H1 (cell line): Measurements from ENCODE around the gene RRAGB. TPM values are rescaled to one million over a fixed set of nuclear protein-coding genes. Genes with fewer than 3 reads are reported as not detected.

Source experiments
- CTCF ChIA-PET: fragments of 300-600 bp; sonication (Branson Sonifier 250); formaldehyde crosslinking; loops from one replicate; lab custom pipeline; 2021; ENCODE audit not compliant: partially characterized antibody; lab: Charles Lee
- POLR2A ChIA-PET: fragments of 300-600 bp; sonication (Branson Sonifier 250); formaldehyde crosslinking; loops from one replicate; lab custom pipeline; 2021; ENCODE audit warnings: inconsistent platforms; ENCODE audit not compliant: partially characterized antibody; lab: Charles Lee
- DNase-seq, 2 experiments: peaks; one replicate each; pipeline versions ENCODE4 v3.0.0 to v3.0.0-alpha.2; 2010 to 2022; ENCODE audit warnings: low spot score in 2 of 2, low read depth in 1 of 2, mixed read lengths in 1 of 2
- FAIRE-seq: peaks from 2 replicates; lab custom pipeline; 2011; peaks lifted over from hg19 to GRCh38; lab: Jason Lieb, UNC
- H2AFZ ChIP-seq: 2 replicates; pipeline ENCODE4 v1.8.1; 2012; ENCODE audit warnings: low read length, inconsistent platforms
- H2AK5ac ChIP-seq: 2 replicates; pipeline ENCODE4 v1.6.1; 2013; ENCODE audit warnings: low read depth, low read length
- H2BK120ac ChIP-seq: replicated peaks from 2 replicates; pipeline ENCODE3; 2013; ENCODE audit warnings: low read depth, low read length, inconsistent platforms
- H2BK12ac ChIP-seq: 2 replicates; pipeline ENCODE4 v1.6.1; 2013; ENCODE audit warnings: low read depth, low read length
- H2BK15ac ChIP-seq: 2 replicates; pipeline ENCODE4 v1.6.1; 2013; ENCODE audit warnings: low read length
- H2BK20ac ChIP-seq: 2 replicates; pipeline ENCODE4 v1.6.1; 2013; ENCODE audit warnings: low read length
- H2BK5ac ChIP-seq: 2 replicates; pipeline ENCODE4 v1.6.1; 2013; ENCODE audit warnings: low read depth, low read length
- H3K14ac ChIP-seq: 2 replicates; pipeline ENCODE4 v1.6.1; 2013; ENCODE audit warnings: inconsistent platforms; ENCODE audit not compliant: insufficient read length
- H3K18ac ChIP-seq: 2 replicates; pipeline ENCODE4 v1.6.1; 2013; ENCODE audit warnings: low read length; ENCODE audit errors: extremely low read depth
- H3K23ac ChIP-seq: 2 replicates; pipeline ENCODE4 v1.6.1; 2013; ENCODE audit warnings: inconsistent platforms; ENCODE audit not compliant: insufficient read length
- H3K23me2 ChIP-seq: 2 replicates; pipeline ENCODE4 v1.6.1; 2013; ENCODE audit warnings: low read depth, low read length
- H3K27ac ChIP-seq: 2 replicates; pipeline ENCODE4 v1.6.1; 2011; ENCODE audit warnings: low read depth, low read length, inconsistent platforms
- H3K27me3 ChIP-seq, 4 experiments: replicated peaks in 1 of 4; 1 replicate in 1 of 4; 2 replicates in 3 of 4; pipeline versions ENCODE4 v1.6.1 to v1.8.1; 2011 to 2013; ENCODE audit warnings: low read length in 3 of 4, mild to moderate bottlenecking in 3 of 4, inconsistent platforms in 2 of 4, mixed read lengths in 2 of 4, moderate library complexity in 1 of 4; ENCODE audit not compliant: control insufficient read depth in 3 of 4, insufficient read depth in 3 of 4; ENCODE audit errors: extremely low read depth in 1 of 4
- H3K36me3 ChIP-seq, 4 experiments: 2 replicates each; pipeline versions ENCODE4 v1.6.1 to v1.8.1; 2011 to 2013; ENCODE audit warnings: mild to moderate bottlenecking in 4 of 4, low read length in 3 of 4, moderate library complexity in 2 of 4, control low read depth in 1 of 4, inconsistent platforms in 1 of 4; ENCODE audit not compliant: insufficient read depth in 4 of 4, control insufficient read depth in 2 of 4
- H3K4ac ChIP-seq: replicated peaks from 2 replicates; pipeline ENCODE3; 2013; ENCODE audit warnings: low read length, low read depth, mixed read lengths, inconsistent platforms; ENCODE audit not compliant: insufficient read length
- H3K4me1 ChIP-seq, 4 experiments: replicated peaks in 1 of 4; 1 replicate in 1 of 4; 2 replicates in 3 of 4; pipeline versions ENCODE4 v1.6.1 to v1.8.1; 2011 to 2013; ENCODE audit warnings: low read length in 3 of 4, inconsistent platforms in 2 of 4, mixed read lengths in 1 of 4; ENCODE audit not compliant: insufficient read depth in 4 of 4, control insufficient read depth in 3 of 4
- H3K4me2 ChIP-seq, 2 experiments: 2 replicates each; pipeline versions ENCODE4 v1.6.1 to v1.8.1; 2011 to 2013; ENCODE audit warnings: low read depth in 2 of 2, low read length in 2 of 2, control low read depth in 1 of 2, inconsistent platforms in 1 of 2, mild to moderate bottlenecking in 1 of 2; ENCODE audit not compliant: insufficient read depth in 1 of 2
- H3K4me3 ChIP-seq, 4 experiments: fragments of 200-600, 300-600 bp in 1 of 4; sonication (generic), shearing (Covaris generic), sonication (Bioruptor Twin) in 1 of 4; 2 replicates each; pipeline versions ENCODE4 v1.5.1 to v1.8.1; 2011 to 2016; ENCODE audit warnings: low read length in 4 of 4, low read depth in 3 of 4, control low read depth in 2 of 4, inconsistent platforms in 2 of 4, mild to moderate bottlenecking in 2 of 4, mixed read lengths in 1 of 4, moderate library complexity in 1 of 4; ENCODE audit not compliant: insufficient read depth in 2 of 4; ENCODE audit errors: extremely low read depth in 1 of 4
- H3K56ac ChIP-seq: replicated peaks from 2 replicates; pipeline ENCODE3; 2013; ENCODE audit warnings: low read depth, mild to moderate bottlenecking, mixed read lengths, low read length, inconsistent platforms; ENCODE audit not compliant: insufficient read length
- H3K79me1 ChIP-seq: 2 replicates; pipeline ENCODE4 v1.6.1; 2013; ENCODE audit warnings: low read depth, low read length, control low read depth
- H3K79me2 ChIP-seq, 2 experiments: 2 replicates each; pipeline versions ENCODE4 v1.6.1 to v1.8.1; 2012 to 2013; ENCODE audit warnings: low read length in 2 of 2, mild to moderate bottlenecking in 2 of 2, inconsistent platforms in 1 of 2; ENCODE audit not compliant: insufficient read depth in 2 of 2, control insufficient read depth in 1 of 2
- H3K9ac ChIP-seq, 4 experiments: replicated peaks in 1 of 4; 1 replicate in 1 of 4; 2 replicates in 3 of 4; pipeline versions ENCODE4 v1.6.1 to v1.8.1; 2011 to 2013; ENCODE audit warnings: low read depth in 3 of 4, low read length in 3 of 4, control low read depth in 2 of 4, mild to moderate bottlenecking in 2 of 4, moderate library complexity in 2 of 4, inconsistent platforms in 1 of 4; ENCODE audit errors: extremely low read depth in 1 of 4
- H3K9me3 ChIP-seq, 2 experiments: 2 replicates each; pipeline versions ENCODE4 v1.6.1 to v1.8.1; 2012 to 2013; ENCODE audit warnings: mild to moderate bottlenecking in 2 of 2, moderate library complexity in 2 of 2, control low read depth in 1 of 2, inconsistent platforms in 1 of 2, low read depth in 1 of 2, low read length in 1 of 2, mixed read lengths in 1 of 2; ENCODE audit not compliant: insufficient read depth in 2 of 2
- H4K20me1 ChIP-seq, 2 experiments: replicated peaks in 1 of 2; 2 replicates each; pipeline versions ENCODE3 to v1.8.1; 2011 to 2013; ENCODE audit warnings: inconsistent platforms in 2 of 2, low read length in 2 of 2, mild to moderate bottlenecking in 1 of 2; ENCODE audit not compliant: insufficient read depth in 2 of 2, control insufficient read depth in 1 of 2
- H4K5ac ChIP-seq: 2 replicates; pipeline ENCODE4 v1.6.1; 2013; ENCODE audit warnings: low read length, low read depth, mixed read lengths, inconsistent platforms; ENCODE audit not compliant: insufficient read length
- H4K8ac ChIP-seq: 2 replicates; pipeline ENCODE4 v1.8.0; 2013; ENCODE audit warnings: mild to moderate bottlenecking, moderate library complexity, low read length, inconsistent platforms; ENCODE audit not compliant: insufficient read depth; ENCODE audit errors: extremely low read depth
- H4K91ac ChIP-seq: replicated peaks from 2 replicates; pipeline ENCODE3; 2013; ENCODE audit warnings: low read length, mixed read lengths, inconsistent platforms; ENCODE audit not compliant: insufficient read length
- BACH1 ChIP-seq: IDR thresholded peaks from 2 replicates; pipeline ENCODE4 v1.6.1; 2012; ENCODE audit warnings: low read length, improper control_type of control experiment
- CBX8 ChIP-seq: fragments of 300-800, 300-1000 bp; sonication (generic); IDR thresholded peaks from 2 replicates; pipeline ENCODE4 v1.7.1; 2016; ENCODE audit warnings: low read depth, low read length, borderline replicate concordance
- CHD1 ChIP-seq: IDR thresholded peaks from 2 replicates; pipeline ENCODE4 v1.6.1; 2012; ENCODE audit warnings: low read depth, low read length, improper control_type of control experiment
- CTBP2 ChIP-seq: IDR thresholded peaks from 2 replicates; pipeline ENCODE4 v1.7.0; 2011; ENCODE audit warnings: borderline replicate concordance, mild to moderate bottlenecking, moderate library complexity, mixed read lengths, low read length; ENCODE audit not compliant: insufficient read depth, insufficient read length
- EP300 ChIP-seq, 2 experiments: IDR thresholded peaks; 1 replicate in 1 of 2; 2 replicates in 1 of 2; pipeline ENCODE4 v1.6.1; 2011 to 2012; ENCODE audit warnings: low read depth in 2 of 2, low read length in 2 of 2, mild to moderate bottlenecking in 2 of 2, borderline replicate concordance in 1 of 2, inconsistent platforms in 1 of 2, moderate library complexity in 1 of 2
- FOSL1 ChIP-seq: IDR thresholded peaks from 2 replicates; pipeline ENCODE4 v1.6.1; 2011; ENCODE audit warnings: mild to moderate bottlenecking, low read depth, low read length, moderate library complexity; ENCODE audit not compliant: insufficient read depth
- JUN ChIP-seq: IDR thresholded peaks from 2 replicates; pipeline ENCODE4 v1.6.1; 2011; ENCODE audit warnings: low read depth, mild to moderate bottlenecking, improper control_type of control experiment, low read length
- NRF1 ChIP-seq: IDR thresholded peaks from 2 replicates; pipeline ENCODE4 v1.6.1; 2011; ENCODE audit warnings: mild to moderate bottlenecking, low read depth, low read length, improper control_type of control experiment
- POU5F1 ChIP-seq: IDR thresholded peaks from 2 replicates; pipeline ENCODE4 v1.6.1; 2011; ENCODE audit warnings: low read depth, mild to moderate bottlenecking, low read length, moderate library complexity
- WGBS, 2 experiments: shearing (Covaris generic) in 1 of 2; methylation state at CpG; one replicate each; pipeline versions ENCODE4 v1.1.6 to v1.1.7; 2013 to 2015; ENCODE audit warnings: low lambda C conversion rate in 2 of 2, mixed read lengths in 2 of 2, inconsistent platforms in 1 of 2, low coverage in 1 of 2, missing lambda C conversion rate in 1 of 2; ENCODE audit not compliant: insufficient replicate concordance in 2 of 2, insufficient coverage in 1 of 2, insufficient read length in 1 of 2; ENCODE audit errors: extremely low coverage in 1 of 2, missing lambda C conversion rate in 1 of 2; 5-methylcytosine and 5-hydroxymethylcytosine counted together
- polyA plus RNA-seq, 7 experiments: library from polyadenylated mRNA; depleted of rRNA in 3 of 7; stranded (reverse) in 5 of 7; unstranded in 2 of 7; fragments of >200 nt in 5 of 7; fragments of 200-250 nt in 2 of 7; gene quantifications; 1 replicate in 5 of 7; 2 replicates in 1 of 7; 4 replicates in 1 of 7; pipeline versions ENCODE4 v1.2.1 to v1.2.3, GENCODE V29; 2011 to 2013; ENCODE audit warnings: missing spikeins in 2 of 7, mixed read lengths in 2 of 7
- total RNA-seq: library from RNA; stranded (reverse); fragmentation: NEBNext Ultra II Directional; extraction: Animal tissue kit (Norgen Biotek cat#: 25700); gene quantifications from 2 replicates; pipeline ENCODE4 v1.2.1, GENCODE V29; 2021

RRAGB gene
- total and polyA plus RNA-seq, 2 of the 8 experiments (the other 6 are each of a cell fraction or from before 2014, with no cell fraction given) = 5.8 to 6.8 TPM

- H2AFZ ChIP-seq = no peak overlapping the region
- POLR2A ChIA-PET = interaction anchor here (1.2 kb wide), 1 partner anchor 7 kb away, joined by 4 read pairs; no protein-coding TSS in a partner anchor
- no peaks in the 10 kb centered on the region for H3K79me2 ChIP-seq
- no peaks in the 10 kb centered on the region for H3K4me1 ChIP-seq
- DNase-seq (no peak), FAIRE-seq (no peak)
- 88% methylated on average over 2 of the region's 2 CpGs; no CpG with 5 or more reads in 1 of the 2 experiments for WGBS, 2 experiments
- no peak overlapping the region for H3K9ac ChIP-seq
- no peak overlapping the region for H4K5ac ChIP-seq
- no peak overlapping the region for H2BK15ac ChIP-seq
- no peak overlapping the region for H4K91ac ChIP-seq
- H3K4ac ChIP-seq = no peak overlapping the region
- H3K4me3 ChIP-seq = no peak overlapping the region
- no peak overlapping the region for H2BK12ac ChIP-seq
- no peak overlapping the region for H3K18ac ChIP-seq
- no peak overlapping the region for H2AK5ac ChIP-seq
- H4K20me1 ChIP-seq = no peaks in the 10 kb centered on the region
- no peak overlapping the region for H4K8ac ChIP-seq
- peaks cover 0 to 8% (median 4%) of the 10 kb centered on the region in 4 experiments; a peak in 4 of 8 replicates for H3K36me3 ChIP-seq
- H3K27ac ChIP-seq = no peak overlapping the region
- H2BK120ac ChIP-seq = no peak overlapping the region
- no peak overlapping the region for H2BK20ac ChIP-seq
- H3K79me1 ChIP-seq = no peaks in the 10 kb centered on the region; the same call in 1 of the 2 replicates
- H3K14ac ChIP-seq = no peak overlapping the region
- no peak overlapping the region for H3K56ac ChIP-seq
- H3K23me2 ChIP-seq = no peaks in the 10 kb centered on the region
- H3K4me2 ChIP-seq = no peak overlapping the region
- H2BK5ac ChIP-seq = no peak overlapping the region
- TF ChIP-seq POU5F1 (no peak), NRF1 (no peak), CHD1 (no peak), FOSL1 (no peak), EP300 (IDR thresholded peaks at IDR 0.05; ENCODE audit: borderline replicate concordance in 1 of 2, low read depth in 2 of 2, low read length in 2 of 2) (no peak), JUN (no peak), CBX8 (no peak), CTBP2 (no peak), BACH1 (no peak)
- H3K23ac ChIP-seq = no peak overlapping the region
- CTCF ChIA-PET = interaction anchor here (0.6 kb wide), 1 partner anchor 500 kb away, joined by 3 read pairs; no protein-coding TSS in a partner anchor
- H3K9me3 ChIP-seq = no peaks in the 10 kb centered on the region
- H3K27me3 ChIP-seq = no peaks in the 10 kb centered on the region
Measured at GRCh38 chrX:55731826-55732225, 14.3 kb downstream of the RRAGB start.
